C4-2B (cell line): Measurements from ENCODE around the gene DBH.

Experiments used
- H3K27ac ChIP-seq: fragments of 450-650 bp; 2 replicates; pipeline ENCODE4 v1.5.1; 2017
- CTCF ChIP-seq: fragments of 450-650 bp; conservative IDR thresholded peaks from 2 replicates; pipeline ENCODE4 v1.5.1; 2017; ENCODE audit warnings: mild to moderate bottlenecking
- ZFX ChIP-seq: fragments of 450-650 bp; IDR thresholded peaks from 2 replicates; pipeline ENCODE4 v1.6.1; 2017

Gene DBH

DNA sequence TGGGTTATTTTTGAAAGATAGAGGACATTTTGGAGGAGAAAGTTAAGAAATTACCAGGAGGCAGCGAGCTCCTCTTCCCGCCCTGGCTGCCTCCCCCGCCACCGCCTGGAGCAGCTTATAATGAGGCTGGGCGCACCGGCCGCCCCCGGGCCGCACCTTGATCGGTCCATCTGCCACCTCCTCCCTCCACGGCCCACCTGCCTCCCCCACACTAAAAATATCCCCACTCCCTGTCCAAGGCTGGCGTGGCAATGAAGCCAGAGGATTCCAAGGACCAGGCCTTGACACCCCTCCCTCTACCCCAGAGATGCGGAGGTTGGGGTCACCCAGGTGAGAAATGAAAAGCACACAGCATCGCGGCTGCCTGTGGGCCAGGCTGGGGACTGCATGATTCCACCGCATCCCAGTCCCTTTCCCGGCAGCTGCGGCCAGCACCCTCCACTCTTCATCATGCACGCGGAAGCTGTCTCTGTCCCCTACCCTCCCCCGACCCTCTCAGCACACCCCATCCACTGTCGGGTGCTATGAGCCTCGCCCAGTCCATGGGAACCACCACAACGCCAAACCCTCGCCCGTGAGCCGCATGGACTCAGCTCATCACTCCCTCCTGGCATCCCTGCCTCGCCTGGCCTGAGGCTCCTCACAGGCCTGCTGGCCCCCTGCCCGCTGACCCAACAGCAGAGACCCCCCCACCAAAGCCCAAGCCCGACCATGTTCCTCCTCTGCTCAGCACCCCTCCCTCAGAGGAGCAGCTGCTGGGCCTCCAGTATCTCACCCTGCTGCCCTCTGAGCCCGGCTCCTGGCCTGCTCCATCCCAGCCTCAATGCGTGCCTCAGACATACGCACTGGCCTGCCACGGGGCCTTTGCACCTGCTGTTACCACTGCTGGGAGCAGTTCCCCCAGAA is 51.9 kb downstream of the DBH start:
- TF ChIP-seq ZFX (no peak), CTCF (no peak)

DNA sequence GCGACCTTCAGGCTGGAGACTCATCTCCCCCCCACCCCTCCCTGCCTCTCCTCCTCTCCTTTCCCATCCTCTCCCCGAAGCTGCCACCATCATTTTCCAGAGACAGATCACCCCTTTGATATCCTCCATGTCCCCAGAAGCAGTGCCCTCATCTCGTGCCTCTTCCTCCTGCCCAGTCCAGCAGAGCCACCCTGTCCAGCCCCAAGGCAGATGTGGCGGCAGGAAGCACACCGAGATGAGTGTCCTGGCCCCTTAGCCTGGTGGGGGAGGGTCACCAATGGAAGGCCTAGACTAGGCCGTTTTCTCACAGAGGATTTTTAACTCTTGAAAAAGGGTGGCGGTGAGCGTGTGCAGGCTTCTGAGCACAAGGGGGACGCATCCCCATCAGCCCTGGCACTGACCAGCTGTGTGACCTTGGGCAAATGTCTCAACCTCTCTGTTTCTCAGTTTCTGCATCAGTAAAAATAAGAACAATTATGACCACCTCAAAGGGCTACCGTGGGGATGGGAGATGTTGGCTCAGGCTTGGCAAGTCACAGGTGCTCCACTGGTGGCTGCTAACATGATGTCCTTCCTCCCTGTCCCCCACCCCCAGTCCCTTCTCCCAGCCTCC is 53.1 kb downstream of the DBH start:
- TF ChIP-seq CTCF (no peak), ZFX (no peak)

More for the DNA sequence above, 51.9 kb downstream of the DBH start:
- no peak overlapping the region for H3K27ac ChIP-seq

GRCh38 chr9:133690081-133690561 is 54.0 kb downstream of the DBH start:
- H3K27ac ChIP-seq: no peak overlapping the region
- TF ChIP-seq ZFX: no peak
- no peak for TF ChIP-seq CTCF

More for the DNA sequence above, 53.1 kb downstream of the DBH start:
- no peak overlapping the region for H3K27ac ChIP-seq

DNA sequence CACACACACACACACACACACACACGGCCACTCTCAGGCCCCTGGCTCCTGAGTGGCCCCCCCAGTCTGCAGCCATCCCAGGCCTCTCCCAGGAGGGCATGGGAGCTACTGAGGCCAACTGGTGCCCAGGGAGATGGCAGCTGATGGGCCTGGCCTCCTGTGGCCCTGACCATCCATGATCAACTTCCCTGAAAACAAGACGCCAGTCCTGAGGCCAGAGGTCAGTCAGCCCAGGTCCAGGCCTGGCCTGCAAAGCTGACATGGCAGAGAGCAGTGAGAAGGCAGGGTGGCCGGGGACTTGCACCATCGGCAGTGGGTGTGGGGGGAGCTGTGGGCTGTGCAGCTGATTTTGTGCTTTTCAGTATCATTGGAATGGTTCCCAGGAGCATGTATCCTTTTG is 55.0 kb downstream of the DBH start:
- no peak overlapping the region for H3K27ac ChIP-seq
- TF ChIP-seq CTCF (no peak), ZFX (no peak)

- TF ChIP-seq CTCF (no peak), ZFX (no peak)
- H3K27ac ChIP-seq: no peak overlapping the region
Observed at GRCh38 chr9:133691626-133692363, 55.6 kb downstream of the DBH start.

DNA sequence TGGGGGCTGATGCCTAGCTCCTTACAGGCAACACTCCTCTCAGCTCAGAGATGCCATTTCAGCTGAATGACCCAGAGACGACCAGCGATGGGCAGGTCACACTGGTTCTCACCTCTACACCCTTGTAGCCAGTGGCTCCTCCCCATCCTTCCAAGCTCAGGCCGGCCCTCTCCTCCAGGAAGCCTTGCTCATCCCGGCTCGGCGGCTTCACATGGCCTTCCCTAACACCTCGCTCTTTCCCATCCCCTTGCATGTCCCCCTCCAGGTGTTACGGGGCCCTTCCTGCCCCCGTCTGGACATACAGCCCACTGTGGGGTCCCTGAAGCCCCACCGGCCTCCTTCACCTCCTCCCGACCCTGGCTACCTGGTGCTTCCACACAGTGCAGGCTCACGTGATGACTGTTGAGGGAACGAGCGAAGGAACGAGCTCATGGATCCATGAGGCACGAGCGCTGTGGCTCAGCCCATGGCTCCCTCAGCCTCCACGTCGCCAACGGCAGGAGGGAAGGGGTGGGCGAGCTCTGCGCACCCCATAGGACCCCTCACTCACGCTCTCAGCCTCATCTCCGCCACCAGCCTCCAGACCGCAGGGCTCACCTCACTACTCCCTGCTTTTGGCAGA is 56.3 kb downstream of the DBH start:
- no peak for TF ChIP-seq ZFX
- no peak for TF ChIP-seq CTCF

More for the DNA sequence above, 56.3 kb downstream of the DBH start:
- H3K27ac ChIP-seq: no peak overlapping the region
